Activated CD8-positive, alpha-beta T cell treated with anti-CD3 and anti-CD28 coated beads, Interleukin-2, amount 10 ng/mL, durations not matched to agents 7 days and 5 days (primary cell): ENCODE measurements around the gene FCHO2. TPM values are rescaled to one million over a fixed set of nuclear protein-coding genes. Genes with fewer than 3 reads are reported as not detected.

Experiments
- ATAC-seq: fragments of 150-1000 bp; cut with Tn5 transposase; one replicate; pipeline ENCODE4 v1.10.0; 2021; ENCODE audit warnings: moderate library complexity
- CTCF ChIA-PET: fragments of 350-600 bp; sonication (Branson Sonifier 250); formaldehyde crosslinking; loops from one replicate; lab custom pipeline; 2021; ENCODE audit warnings: antibody characterized with exemption; lab: Charles Lee
- POLR2A ChIA-PET: fragments of 350-600 bp; sonication (Branson Sonifier 250); formaldehyde crosslinking; loops from one replicate; lab custom pipeline; 2021; ENCODE audit warnings: antibody characterized with exemption; lab: Charles Lee
- DNase-seq: peaks from one replicate; pipeline ENCODE4 v3.0.0-alpha.2; 2020
- H3K27ac Mint-ChIP-seq: one replicate; pipeline ENCODE4 v1.8.0; 2021; ENCODE audit warnings: mild to moderate bottlenecking, mixed read lengths
- H3K27me3 Mint-ChIP-seq: one replicate; pipeline ENCODE4 v1.8.0; 2021; ENCODE audit warnings: low read depth, mixed read lengths
- H3K36me3 Mint-ChIP-seq: one replicate; pipeline ENCODE4 v1.8.0; 2021; ENCODE audit warnings: low read depth, mixed read lengths
- H3K4me1 Mint-ChIP-seq: one replicate; pipeline ENCODE4 v1.8.0; 2021; ENCODE audit warnings: low read depth, mixed read lengths
- H3K4me3 Mint-ChIP-seq: one replicate; pipeline ENCODE4 v1.8.0; 2021; ENCODE audit warnings: mild to moderate bottlenecking, mixed read lengths
- H3K9me3 Mint-ChIP-seq: one replicate; pipeline ENCODE4 v1.8.0; 2022; ENCODE audit warnings: mixed read lengths; ENCODE audit not compliant: insufficient read depth
- total RNA-seq, 2 experiments: library from RNA; stranded (reverse); gene quantifications; one replicate each; pipeline ENCODE4 v1.2.3, GENCODE V29; 2021

Gene FCHO2
- total RNA-seq, 2 experiments from 2014 or later, result 0.34 to 0.47 TPM

GRCh38 chr5:72936893-72937292, 18.9 kb upstream of the FCHO2 start:
- H3K36me3 Mint-ChIP-seq, result no peaks in the 10 kb centered on the region
- ATAC-seq (no peak), DNase-seq (no peak)
- no peak overlapping the region for H3K27ac Mint-ChIP-seq
- H3K27me3 Mint-ChIP-seq, result peaks cover 19% of the 10 kb centered on the region
- ChIA-PET POLR2A (no interaction called here), CTCF (no interaction called here)
- no peak overlapping the region for H3K4me3 Mint-ChIP-seq
- no peaks in the 10 kb centered on the region for H3K4me1 Mint-ChIP-seq
- no peaks in the 10 kb centered on the region for H3K9me3 Mint-ChIP-seq

GRCh38 chr5:72937517-72938061, 18.3 kb upstream of the FCHO2 start:
- no peak overlapping the region for H3K4me3 Mint-ChIP-seq
- ChIA-PET POLR2A (no interaction called here), CTCF (no interaction called here)
- H3K27ac Mint-ChIP-seq, result no peak overlapping the region
- H3K4me1 Mint-ChIP-seq, result no peaks in the 10 kb centered on the region
- no peaks in the 10 kb centered on the region for H3K9me3 Mint-ChIP-seq
- H3K27me3 Mint-ChIP-seq, result peaks cover 19% of the 10 kb centered on the region
- H3K36me3 Mint-ChIP-seq, result no peaks in the 10 kb centered on the region
- no peak for ATAC-seq
- no peak for DNase-seq

GRCh38 chr5:72938206-72938605, 17.6 kb upstream of the FCHO2 start:
- ChIA-PET POLR2A (no interaction called here), CTCF (interaction anchor here (0.6 kb wide), 1 partner anchor 47 kb away, joined by 3 read pairs; no protein-coding TSS in a partner anchor)
- Mint-ChIP-seq H3K4me3 (no peak overlapping the region), H3K36me3 (no peaks in the 10 kb centered on the region), H3K27me3 (peaks cover 19% of the 10 kb centered on the region), H3K27ac (no peak overlapping the region), H3K4me1 (no peaks in the 10 kb centered on the region), H3K9me3 (no peaks in the 10 kb centered on the region)
- DNase-seq (no peak), ATAC-seq (no peak)

GRCh38 chr5:72940082-72940481, 15.8 kb upstream of the FCHO2 start:
- DNase-seq (no peak), ATAC-seq (no peak)
- Mint-ChIP-seq H3K9me3 (no peaks in the 10 kb centered on the region), H3K4me3 (no peak overlapping the region), H3K27ac (no peak overlapping the region), H3K36me3 (no peaks in the 10 kb centered on the region), H3K4me1 (no peaks in the 10 kb centered on the region), H3K27me3 (peaks cover 23% of the 10 kb centered on the region)
- ChIA-PET POLR2A (no interaction called here), CTCF (no interaction called here)

GRCh38 chr5:72943307-72943706, 12.5 kb upstream of the FCHO2 start:
- DNase-seq, result no peak
- ChIA-PET POLR2A (no interaction called here), CTCF (no interaction called here)
- no peak for ATAC-seq
- no peaks in the 10 kb centered on the region for H3K4me1 Mint-ChIP-seq
- no peaks in the 10 kb centered on the region for H3K36me3 Mint-ChIP-seq
- no peak overlapping the region for H3K27ac Mint-ChIP-seq
- peaks cover 24% of the 10 kb centered on the region for H3K27me3 Mint-ChIP-seq
- no peak overlapping the region for H3K4me3 Mint-ChIP-seq
- H3K9me3 Mint-ChIP-seq, result no peaks in the 10 kb centered on the region

- Mint-ChIP-seq H3K9me3 (no peaks in the 10 kb centered on the region), H3K4me1 (no peaks in the 10 kb centered on the region), H3K4me3 (no peak overlapping the region), H3K36me3 (no peaks in the 10 kb centered on the region), H3K27me3 (peaks cover 28% of the 10 kb centered on the region), H3K27ac (no peak overlapping the region)
- ChIA-PET CTCF (no interaction called here), POLR2A (no interaction called here)
- no peak for ATAC-seq
- no peak for DNase-seq
Observed at GRCh38 chr5:72947498-72947897, 8.3 kb upstream of the FCHO2 start.

- H3K4me1 Mint-ChIP-seq, result no peaks in the 10 kb centered on the region
- H3K9me3 Mint-ChIP-seq, result no peaks in the 10 kb centered on the region
- ATAC-seq, result no peak
- H3K27ac Mint-ChIP-seq, result no peak overlapping the region
- H3K36me3 Mint-ChIP-seq, result no peaks in the 10 kb centered on the region
- CTCF ChIA-PET, result no interaction called here
- peaks cover 35% of the 10 kb centered on the region for H3K27me3 Mint-ChIP-seq
- H3K4me3 Mint-ChIP-seq, result no peak overlapping the region
- DNase-seq, result no peak
- POLR2A ChIA-PET, result no interaction called here
Observed at GRCh38 chr5:72949481-72949880, 6.4 kb upstream of the FCHO2 start.

GRCh38 chr5:72951671-72952468, 4.0 kb upstream of the FCHO2 start:
- Mint-ChIP-seq H3K36me3 (no peaks in the 10 kb centered on the region), H3K27me3 (peaks cover 41% of the 10 kb centered on the region), H3K9me3 (no peaks in the 10 kb centered on the region), H3K4me1 (peaks cover 16% of the 10 kb centered on the region), H3K4me3 (no peak overlapping the region), H3K27ac (no peak overlapping the region)
- ATAC-seq (no peak), DNase-seq (no peak)
- POLR2A ChIA-PET, result interaction anchor here (0.6 kb wide), 1 partner anchor 183 kb away, joined by 3 read pairs; no protein-coding TSS in a partner anchor
- CTCF ChIA-PET, result interaction anchor here (1.1 kb wide), 1 partner anchor 134 kb away, joined by 3 read pairs; no protein-coding TSS in a partner anchor

GRCh38 chr5:72954389-72954788, 1.5 kb upstream of the FCHO2 start:
- ChIA-PET CTCF (interaction anchor here (0.7 kb wide), 1 partner anchor 219 kb away, joined by 3 read pairs; no protein-coding TSS in a partner anchor), POLR2A (no interaction called here)
- Mint-ChIP-seq H3K27ac (no peak overlapping the region), H3K4me3 (peak overlapping the region; percentile 90), H3K36me3 (no peaks in the 10 kb centered on the region), H3K4me1 (peaks cover 16% of the 10 kb centered on the region), H3K9me3 (no peaks in the 10 kb centered on the region), H3K27me3 (peaks cover 48% of the 10 kb centered on the region)
- ATAC-seq, result no peak
- no peak for DNase-seq

GRCh38 chr5:72955143-72955767, 586 bp upstream of the FCHO2 start:
- Mint-ChIP-seq H3K4me3 (peak overlapping the region; percentile 90), H3K27me3 (peaks cover 50% of the 10 kb centered on the region), H3K4me1 (peaks cover 16% of the 10 kb centered on the region), H3K27ac (peak overlapping the region; percentile 69), H3K36me3 (no peaks in the 10 kb centered on the region), H3K9me3 (no peaks in the 10 kb centered on the region)
- ChIA-PET POLR2A (no interaction called here), CTCF (interaction anchor here (0.7 to 2.1 kb wide), 5 partner anchors 42 to 261 kb away, joined by 3 to 6 read pairs (median 4); no protein-coding TSS in a partner anchor)
- DNase-seq (no peak), ATAC-seq (peak; percentile 55)

GRCh38 chr5:72956324-72957140, 691 bp downstream of the FCHO2 start:
- Mint-ChIP-seq H3K9me3 (no peaks in the 10 kb centered on the region), H3K4me3 (peak overlapping the region; percentile 68), H3K27me3 (peaks cover 50% of the 10 kb centered on the region), H3K4me1 (peaks cover 16% of the 10 kb centered on the region), H3K27ac (no peak overlapping the region), H3K36me3 (no peaks in the 10 kb centered on the region)
- DNase-seq, result peak; percentile 41
- CTCF ChIA-PET, result interaction anchor here (1.0 to 2.1 kb wide), 5 partner anchors 43 to 494 kb away, joined by 3 to 6 read pairs (median 4); no protein-coding TSS in a partner anchor
- peak; percentile 46 for ATAC-seq
- POLR2A ChIA-PET, result no interaction called here
